Subcutaneous abdominal adipose tissue (tissue), 5 donors: Measurements from ENCODE around the gene BUD23.

ENCODE experiments used
- H3K27ac ChIP-seq: one replicate; pipeline ENCODE4 v1.7.0; 2013; ENCODE audit warnings: low read depth, mild to moderate bottlenecking, inconsistent platforms, low read length, moderate library complexity
- H3K27me3 ChIP-seq, 5 donors: one replicate each; pipeline ENCODE4 v1.7.0; 2013; ENCODE audit warnings: low read length in 5 of 5, inconsistent platforms in 1 of 5; ENCODE audit not compliant: control insufficient read depth in 5 of 5, insufficient read depth in 4 of 5
- H3K36me3 ChIP-seq, 5 donors: one replicate each; pipeline ENCODE4 v1.7.0; 2013; ENCODE audit warnings: low read length in 5 of 5; ENCODE audit not compliant: control insufficient read depth in 5 of 5, insufficient read depth in 5 of 5
- H3K4me1 ChIP-seq, 5 donors: one replicate each; pipeline ENCODE4 v1.7.0; 2013; ENCODE audit warnings: low read length in 5 of 5, mild to moderate bottlenecking in 3 of 5, moderate library complexity in 1 of 5; ENCODE audit not compliant: control insufficient read depth in 5 of 5, insufficient read depth in 5 of 5
- H3K4me3 ChIP-seq, 5 donors: one replicate each; pipeline ENCODE4 v1.7.0; 2013; ENCODE audit warnings: low read length in 5 of 5, low read depth in 1 of 5
- H3K9ac ChIP-seq, 5 donors: one replicate each; pipeline ENCODE4 v1.7.0; 2013; ENCODE audit warnings: low read length in 5 of 5, mild to moderate bottlenecking in 4 of 5, moderate library complexity in 3 of 5
- H3K9me3 ChIP-seq, 5 donors: one replicate each; pipeline ENCODE4 v1.7.0; 2013; ENCODE audit warnings: low read length in 5 of 5; ENCODE audit not compliant: control insufficient read depth in 5 of 5
- donor health status: healthy.
- donor health status: healthy.
- donor health status: healthy.
- donor health status: healthy.
- donor health status: healthy.

BUD23 gene

GRCh38 chr7:73678862-73679261 is 4.5 kb upstream of the BUD23 start:
- Histone ChIP-seq H3K27ac (no peak overlapping the region), H3K36me3 (peaks cover 0 to 21% (median 12%) of the 10 kb centered on the region in 5 donors), H3K4me1 (peaks cover 9 to 31% (median 27%) of the 10 kb centered on the region in 5 donors), H3K9ac (no peak overlapping the region), H3K4me3 (no peak overlapping the region), H3K27me3 (no peaks in the 10 kb centered on the region), H3K9me3 (no peaks in the 10 kb centered on the region)

GRCh38 chr7:73679709-73680108 is 3.7 kb upstream of the BUD23 start:
- H3K36me3 ChIP-seq: peaks cover 0 to 21% (median 12%) of the 10 kb centered on the region in 5 donors
- H3K4me1 ChIP-seq: peaks cover 9 to 36% (median 31%) of the 10 kb centered on the region in 5 donors
- H3K27me3 ChIP-seq: no peaks in the 10 kb centered on the region
- H3K9me3 ChIP-seq: no peaks in the 10 kb centered on the region
- no peak overlapping the region for H3K4me3 ChIP-seq
- no peak overlapping the region for H3K9ac ChIP-seq
- no peak overlapping the region for H3K27ac ChIP-seq

- Histone ChIP-seq H3K4me3 (no peak overlapping the region), H3K27ac (no peak overlapping the region), H3K9me3 (no peaks in the 10 kb centered on the region), H3K9ac (no peak overlapping the region), H3K27me3 (no peaks in the 10 kb centered on the region), H3K36me3 (peaks cover 0 to 21% (median 12%) of the 10 kb centered on the region in 5 donors), H3K4me1 (peaks cover 9 to 36% (median 31%) of the 10 kb centered on the region in 5 donors)
Observed at GRCh38 chr7:73680501-73680900, 2.9 kb upstream of the BUD23 start.

- Histone ChIP-seq H3K4me3 (no peak overlapping the region), H3K27me3 (no peaks in the 10 kb centered on the region), H3K9me3 (no peaks in the 10 kb centered on the region), H3K36me3 (peaks cover 0 to 21% (median 12%) of the 10 kb centered on the region in 5 donors), H3K27ac (no peak overlapping the region), H3K4me1 (peaks cover 9 to 36% (median 31%) of the 10 kb centered on the region in 5 donors), H3K9ac (peak overlapping the region in 2 of 5 donors; percentile 30 to 94)
Observed at GRCh38 chr7:73681031-73681430, 2.4 kb upstream of the BUD23 start.

GRCh38 chr7:73682745-73683055 is 697 bp upstream of the BUD23 start:
- H3K4me1 ChIP-seq: peaks cover 9 to 36% (median 31%) of the 10 kb centered on the region in 5 donors
- H3K27ac ChIP-seq: peak overlapping the region; percentile 72

GRCh38 chr7:73683788-73684693 is 644 bp downstream of the BUD23 start:
- peaks cover 4 to 24% (median 20%) of the 10 kb centered on the region in 5 donors for H3K36me3 ChIP-seq
- H3K4me1 ChIP-seq: peaks cover 9 to 36% (median 31%) of the 10 kb centered on the region in 5 donors
- H3K27ac ChIP-seq: peak overlapping the region; percentile 72
- no peaks in the 10 kb centered on the region for H3K9me3 ChIP-seq
- H3K9ac ChIP-seq: peak overlapping the region; percentile 59 to 96 (median 84)
- no peaks in the 10 kb centered on the region for H3K27me3 ChIP-seq
- peak overlapping the region; percentile 96 to 100 (median 99) for H3K4me3 ChIP-seq

More at GRCh38 chr7:73682745-73683055, 697 bp upstream of the BUD23 start:
- Histone ChIP-seq H3K9ac (peak overlapping the region; percentile 17 to 96 (median 92)), H3K4me3 (peak overlapping the region; percentile 79 to 100 (median 99)), H3K9me3 (no peaks in the 10 kb centered on the region), H3K27me3 (no peaks in the 10 kb centered on the region), H3K36me3 (peaks cover 0 to 30% (median 26%) of the 10 kb centered on the region in 5 donors)

GRCh38 chr7:73685311-73685710 is 1.9 kb downstream of the BUD23 start:
- Histone ChIP-seq H3K36me3 (peaks cover 4 to 35% (median 23%) of the 10 kb centered on the region in 5 donors), H3K9ac (no peak overlapping the region), H3K9me3 (no peaks in the 10 kb centered on the region), H3K4me3 (no peak overlapping the region), H3K27me3 (no peaks in the 10 kb centered on the region), H3K4me1 (peaks cover 9 to 36% (median 31%) of the 10 kb centered on the region in 5 donors), H3K27ac (no peak overlapping the region)

GRCh38 chr7:73688288-73688687 is 4.9 kb downstream of the BUD23 start:
- peaks cover 4 to 64% (median 50%) of the 10 kb centered on the region in 5 donors for H3K36me3 ChIP-seq
- H3K27ac ChIP-seq: no peak overlapping the region
- H3K9ac ChIP-seq: no peak overlapping the region
- no peaks in the 10 kb centered on the region for H3K27me3 ChIP-seq
- no peak overlapping the region for H3K4me3 ChIP-seq
- peaks cover 0 to 8% (median 7%) of the 10 kb centered on the region in 5 donors for H3K4me1 ChIP-seq
- H3K9me3 ChIP-seq: no peaks in the 10 kb centered on the region

- Histone ChIP-seq H3K27me3 (no peaks in the 10 kb centered on the region), H3K9ac (no peak overlapping the region), H3K27ac (no peak overlapping the region), H3K4me1 (no peaks in the 10 kb centered on the region), H3K4me3 (no peak overlapping the region), H3K9me3 (no peaks in the 10 kb centered on the region), H3K36me3 (peaks cover 5 to 88% (median 72%) of the 10 kb centered on the region in 5 donors)
Observed at GRCh38 chr7:73690646-73691045, 7.2 kb downstream of the BUD23 start.

GRCh38 chr7:73696372-73696771 is 13.0 kb downstream of the BUD23 start:
- Histone ChIP-seq H3K9me3 (no peaks in the 10 kb centered on the region), H3K36me3 (peaks cover 3 to 90% (median 85%) of the 10 kb centered on the region in 5 donors), H3K27me3 (no peaks in the 10 kb centered on the region), H3K27ac (no peak overlapping the region), H3K9ac (no peak overlapping the region), H3K4me3 (no peak overlapping the region), H3K4me1 (no peaks in the 10 kb centered on the region)
